HEK293T (cell line): Measurements from ENCODE around the gene RET.
A peak's percentile ranks its signal among the peaks of the same experiment; 100 is the strongest.

ENCODE experiments used
- CTCF ChIA-PET: fragments of 350-600 bp; formaldehyde crosslinking; extraction: SDS; loops from one replicate; lab custom pipeline; 2021; ENCODE audit warnings: antibody characterized with exemption, inconsistent platforms; lab: Yijun Ruan, JAX
- POLR2A ChIA-PET: fragments of 350-600 bp; formaldehyde crosslinking; extraction: SDS; loops from one replicate; lab custom pipeline; 2020; ENCODE audit warnings: antibody characterized with exemption, inconsistent platforms; lab: Yijun Ruan, JAX
- DNase-seq: peaks from one replicate; pipeline ENCODE4 v3.0.0; 2012; ENCODE audit warnings: mixed read lengths; ENCODE audit errors: extremely low spot score
- ARNT ChIP-seq: fragments of 450-650 bp; IDR thresholded peaks from 2 replicates; pipeline ENCODE4 v1.6.1; 2017; ENCODE audit warnings: mild to moderate bottlenecking
- BHLHE40 ChIP-seq: fragments of 450-650 bp; IDR thresholded peaks from 2 replicates; pipeline ENCODE4 v1.6.1; 2016; ENCODE audit warnings: mild to moderate bottlenecking, moderate library complexity, borderline replicate concordance
- CTBP1 ChIP-seq: fragments of 450-650 bp; IDR thresholded peaks from 2 replicates; pipeline ENCODE4 v1.6.1; 2016; ENCODE audit warnings: borderline replicate concordance
- ELF4 ChIP-seq: fragments of 450-650 bp; IDR thresholded peaks from 2 replicates; pipeline ENCODE4 v1.6.1; 2017; ENCODE audit warnings: antibody characterized with exemption
- FOXA1 ChIP-seq: fragments of 450-650 bp; IDR thresholded peaks from 2 replicates; pipeline ENCODE4 v1.6.1; 2016; ENCODE audit warnings: mild to moderate bottlenecking
- FOXK2 ChIP-seq: fragments of 450-650 bp; IDR thresholded peaks from 2 replicates; pipeline ENCODE4 v1.6.1; 2016; ENCODE audit warnings: mild to moderate bottlenecking
- FOXM1 ChIP-seq: fragments of 450-650 bp; IDR thresholded peaks from 2 replicates; pipeline ENCODE4 v1.6.1; 2017; ENCODE audit warnings: mild to moderate bottlenecking, borderline replicate concordance
- HDGF ChIP-seq: fragments of 450-650 bp; IDR thresholded peaks from 2 replicates; pipeline ENCODE4 v1.6.1; 2017; ENCODE audit warnings: antibody characterized with exemption, borderline replicate concordance
- L3MBTL2 ChIP-seq: fragments of 450-650 bp; conservative IDR thresholded peaks from 2 replicates; pipeline ENCODE4 v1.6.1; 2016; ENCODE audit warnings: mild to moderate bottlenecking
- LEF1 ChIP-seq: fragments of 450-650 bp; IDR thresholded peaks from 2 replicates; pipeline ENCODE4 v1.6.1; 2017; ENCODE audit warnings: mild to moderate bottlenecking, borderline replicate concordance
- NFRKB ChIP-seq: fragments of 450-650 bp; IDR thresholded peaks from 2 replicates; pipeline ENCODE4 v1.6.1; 2016; ENCODE audit warnings: mild to moderate bottlenecking, moderate library complexity
- PKNOX1 ChIP-seq: fragments of 450-650 bp; IDR thresholded peaks from 2 replicates; pipeline ENCODE4 v1.6.1; 2016
- SP1 ChIP-seq: fragments of 450-650 bp; IDR thresholded peaks from 2 replicates; pipeline ENCODE4 v1.6.1; 2017
- SUZ12 ChIP-seq: fragments of 450-650 bp; IDR thresholded peaks from 2 replicates; pipeline ENCODE4 v1.6.1; 2016; ENCODE audit warnings: mild to moderate bottlenecking
- TARDBP ChIP-seq: fragments of 450-650 bp; IDR thresholded peaks from 2 replicates; pipeline ENCODE4 v1.6.1; 2016
- ZNF384 ChIP-seq: fragments of 450-650 bp; IDR thresholded peaks from 2 replicates; pipeline ENCODE4 v1.6.1; 2016

Gene RET

GRCh38 chr10:43073191-43073590 is 3.7 kb upstream of the RET start:
- no peak for DNase-seq
- TF ChIP-seq PKNOX1 (no peak), TARDBP (no peak), CTBP1 (no peak), ELF4 (no peak), BHLHE40 (no peak), HDGF (no peak), FOXA1 (no peak), SP1 (no peak), L3MBTL2 (no peak)
- ChIA-PET CTCF (no interaction called here), POLR2A (no interaction called here)

GRCh38 chr10:43073721-43074120 is 3.1 kb upstream of the RET start:
- TF ChIP-seq LEF1: no peak
- TF ChIP-seq HDGF: no peak
- no peak for TF ChIP-seq ZNF384
- no peak for TF ChIP-seq BHLHE40
- TF ChIP-seq TARDBP: no peak
- no peak for TF ChIP-seq FOXM1
- TF ChIP-seq NFRKB: no peak
- no peak for TF ChIP-seq SP1
- no peak for TF ChIP-seq PKNOX1
- ChIA-PET CTCF (no interaction called here), POLR2A (no interaction called here)
- DNase-seq: no peak

GRCh38 chr10:43074409-43074808 is 2.5 kb upstream of the RET start:
- no peak for DNase-seq
- CTCF ChIA-PET: interaction anchor here (0.5 kb wide), 1 partner anchor 340 kb away, joined by 3 read pairs; no protein-coding TSS in a partner anchor
- no peak for TF ChIP-seq HDGF
- no peak for TF ChIP-seq ARNT
- no peak for TF ChIP-seq BHLHE40
- no peak for TF ChIP-seq L3MBTL2
- no peak for TF ChIP-seq CTBP1
- no peak for TF ChIP-seq ZNF384
- no peak for TF ChIP-seq FOXM1
- TF ChIP-seq LEF1: no peak
- TF ChIP-seq PKNOX1: no peak
- no peak for TF ChIP-seq SUZ12
- TF ChIP-seq TARDBP: no peak
- no peak for TF ChIP-seq NFRKB
- TF ChIP-seq FOXK2: no peak
- POLR2A ChIA-PET: no interaction called here

GRCh38 chr10:43074827-43075611 is 1.9 kb upstream of the RET start:
- POLR2A ChIA-PET: no interaction called here
- CTCF ChIA-PET: interaction anchor here (0.5 to 1.2 kb wide), 3 partner anchors 11 to 340 kb away, joined by 3 to 5 read pairs (median 3); no protein-coding TSS in a partner anchor

DNA sequence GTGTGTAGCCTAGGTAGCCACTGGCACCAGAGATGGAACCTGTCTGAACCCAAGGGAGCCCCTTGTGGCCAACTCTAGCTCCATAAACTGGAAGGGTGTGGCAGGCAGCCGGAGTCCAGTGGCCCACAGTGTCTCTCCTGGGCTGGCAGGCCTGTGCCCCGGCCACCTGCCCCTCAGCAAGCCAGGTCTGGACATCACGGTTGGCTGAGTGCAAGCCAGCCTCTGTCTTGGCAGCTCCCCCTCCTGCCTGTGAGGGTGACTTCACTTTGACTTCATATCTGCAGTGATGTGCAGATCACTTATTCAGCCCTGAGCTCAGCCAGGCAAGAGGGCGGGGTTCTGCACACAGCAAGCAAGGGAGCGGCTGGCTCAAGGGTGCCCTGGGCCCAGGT is 1.3 kb upstream of the RET start:
- ChIA-PET POLR2A (no interaction called here), CTCF (interaction anchor here (1.0 to 1.2 kb wide), 2 partner anchors 11 to 20 kb away, joined by 3 to 5 read pairs; no protein-coding TSS in a partner anchor)
- no peak for TF ChIP-seq CTBP1
- no peak for TF ChIP-seq ELF4
- TF ChIP-seq BHLHE40: no peak
- no peak for TF ChIP-seq ARNT
- DNase-seq: peak; percentile 45

More at GRCh38 chr10:43074827-43075611, 1.9 kb upstream of the RET start:
- DNase-seq: no peak
- no peak for TF ChIP-seq FOXK2
- no peak for TF ChIP-seq LEF1
- TF ChIP-seq FOXM1: no peak
- no peak for TF ChIP-seq L3MBTL2
- TF ChIP-seq HDGF: no peak
- TF ChIP-seq TARDBP: no peak
- TF ChIP-seq ZNF384: no peak
- no peak for TF ChIP-seq CTBP1
- TF ChIP-seq FOXA1: no peak
- TF ChIP-seq SP1: no peak
- no peak for TF ChIP-seq ELF4
- TF ChIP-seq PKNOX1: no peak
- TF ChIP-seq NFRKB: no peak
- no peak for TF ChIP-seq BHLHE40
- TF ChIP-seq ARNT: no peak

GRCh38 chr10:43076311-43076875 is 476 bp upstream of the RET start:
- POLR2A ChIA-PET: no interaction called here
- CTCF ChIA-PET: interaction anchor here (1.2 kb wide), 1 partner anchor 21 kb away, joined by 5 read pairs; no protein-coding TSS in a partner anchor
- TF ChIP-seq CTBP1 (no peak), ZNF384 (no peak), FOXA1 (no peak), LEF1 (no peak), L3MBTL2 (no peak)
- DNase-seq: peak; percentile 56
